ENCODE measurements around the gene TMEM42.

TMEM42 gene

GRCh38 chr3:44913868-44914468, 52.3 kb downstream of the TMEM42 start:
- peak; percentile 65 to 84 (median 76) for DNase-seq

GRCh38 chr3:44914936-44915335, 53.2 kb downstream of the TMEM42 start:
- DNase-seq: peak in 2 of 3 donors; percentile 9 to 30

Measured in suppressor macrophage treated with lipopolysaccharide for 1 hour (primary cell).